Thyroid gland (tissue), 4 donors: ENCODE data around the gene CGRRF1. TPM values are rescaled to one million over a fixed set of nuclear protein-coding genes. Genes with fewer than 3 reads are reported as not detected.

Experiments used
- DNase-seq, 2 donors: peaks; one replicate each; pipeline ENCODE4 v3.0.0-alpha.2; 2019
- H3K27ac ChIP-seq, 3 donors: fragments of 200-600 bp; sonication (generic); 1 replicate in 2 of 3; 2 replicates in 1 of 3; pipeline ENCODE4 v1.5.1; 2016 to 2019; ENCODE audit warnings: mild to moderate bottlenecking in 1 of 3, moderate library complexity in 1 of 3
- H3K27me3 ChIP-seq: fragments of 200-600 bp; sonication (generic); one replicate; pipeline ENCODE4 v1.5.1; 2019
- H3K36me3 ChIP-seq, 2 donors: fragments of 200-600 bp; sonication (generic); one replicate each; pipeline ENCODE4 v1.5.1; 2016 to 2019
- H3K4me1 ChIP-seq, 2 donors: fragments of 200-600 bp; sonication (generic); one replicate each; pipeline ENCODE4 v1.5.1; 2017 to 2019
- H3K4me3 ChIP-seq, 3 donors: fragments of 200-600 bp; sonication (generic); replicated peaks in 1 of 3; 1 replicate in 2 of 3; 2 replicates in 1 of 3; pipeline ENCODE4 v1.5.1; 2016; ENCODE audit warnings: mild to moderate bottlenecking in 1 of 3
- H3K9me3 ChIP-seq: fragments of 200-600 bp; sonication (generic); one replicate; pipeline ENCODE4 v1.5.1; 2017
- POLR2A ChIP-seq, 2 donors: fragments of 450-650 bp; IDR thresholded peaks; one replicate each; pipeline ENCODE4 v1.6.1; 2017; ENCODE audit warnings: antibody characterized with exemption in 2 of 2, mild to moderate bottlenecking in 2 of 2, moderate library complexity in 1 of 2
- WGBS, 2 donors: methylation state at CpG; one replicate each; pipeline ENCODE4 v1.1.5; 2017; 5-methylcytosine and 5-hydroxymethylcytosine counted together
- intact Hi-C: fragments of 100-400 bp; cut with DNase I; formaldehyde crosslinking; loops from one replicate; pipeline ENCODE4 v1.15.1; 2023
- total RNA-seq, 4 donors: library from RNA; depleted of rRNA; stranded (reverse); fragments of >200 nt; gene quantifications; one replicate each; pipeline ENCODE4 v1.2.3, GENCODE V29; 2016
- TF ChIP-seq, protein P1 (sequence below), 6 experiments: fragments of 200-600 bp in 3 of 6; fragments of 450-650 bp in 3 of 6; sonication (generic) in 3 of 6; IDR thresholded peaks; one replicate each; pipeline ENCODE4 v1.5.1; 2016 to 2019; ENCODE audit warnings: antibody characterized with exemption in 6 of 6, mild to moderate bottlenecking in 2 of 6, inconsistent platforms in 1 of 6, moderate library complexity in 1 of 6

The CGRRF1 gene
- total RNA-seq, 4 donors from 2014 or later, result 21.7 to 42.6 (median 25.8) TPM

DNA sequence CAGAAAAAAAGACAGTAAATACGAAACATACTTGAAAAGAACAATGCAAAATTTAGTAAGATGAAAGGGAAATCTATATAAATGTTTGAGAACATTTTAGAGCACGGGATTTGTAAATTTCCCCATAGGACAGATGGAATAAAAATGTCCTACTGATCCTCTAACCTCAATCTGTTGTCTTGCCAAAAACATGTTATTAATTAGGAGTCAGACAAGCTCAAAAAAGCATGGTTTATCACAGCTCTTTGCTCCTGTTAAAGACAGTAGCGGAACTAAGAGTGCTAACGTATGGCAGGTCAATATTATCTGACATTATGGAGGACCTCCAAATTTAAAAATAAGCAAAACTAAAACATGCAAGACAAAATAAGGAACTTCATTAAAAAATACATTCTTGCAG, 33.8 kb upstream of the CGRRF1 start:
- no peaks in the 10 kb centered on the region for H3K27me3 ChIP-seq
- H3K4me1 ChIP-seq, result peaks cover 0 to 8% of the 10 kb centered on the region in 2 donors
- DNase-seq, result no peak
- no peak overlapping the region for H3K4me3 ChIP-seq
- WGBS, 2 donors, result 80 to 90% methylated on average over 4 of the region's 4 CpGs
- H3K9me3 ChIP-seq, result no peaks in the 10 kb centered on the region
- H3K36me3 ChIP-seq, result peaks cover 4 to 5% of the 10 kb centered on the region in 2 donors
- TF ChIP-seq POLR2A (IDR thresholded peaks at IDR 0.05), result no peak
- TF ChIP-seq, protein P1, sequence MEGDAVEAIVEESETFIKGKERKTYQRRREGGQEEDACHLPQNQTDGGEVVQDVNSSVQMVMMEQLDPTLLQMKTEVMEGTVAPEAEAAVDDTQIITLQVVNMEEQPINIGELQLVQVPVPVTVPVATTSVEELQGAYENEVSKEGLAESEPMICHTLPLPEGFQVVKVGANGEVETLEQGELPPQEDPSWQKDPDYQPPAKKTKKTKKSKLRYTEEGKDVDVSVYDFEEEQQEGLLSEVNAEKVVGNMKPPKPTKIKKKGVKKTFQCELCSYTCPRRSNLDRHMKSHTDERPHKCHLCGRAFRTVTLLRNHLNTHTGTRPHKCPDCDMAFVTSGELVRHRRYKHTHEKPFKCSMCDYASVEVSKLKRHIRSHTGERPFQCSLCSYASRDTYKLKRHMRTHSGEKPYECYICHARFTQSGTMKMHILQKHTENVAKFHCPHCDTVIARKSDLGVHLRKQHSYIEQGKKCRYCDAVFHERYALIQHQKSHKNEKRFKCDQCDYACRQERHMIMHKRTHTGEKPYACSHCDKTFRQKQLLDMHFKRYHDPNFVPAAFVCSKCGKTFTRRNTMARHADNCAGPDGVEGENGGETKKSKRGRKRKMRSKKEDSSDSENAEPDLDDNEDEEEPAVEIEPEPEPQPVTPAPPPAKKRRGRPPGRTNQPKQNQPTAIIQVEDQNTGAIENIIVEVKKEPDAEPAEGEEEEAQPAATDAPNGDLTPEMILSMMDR (IDR thresholded peaks at IDR 0.05), result no peak
- intact Hi-C loops, result no loop called here
- no peak overlapping the region for H3K27ac ChIP-seq

DNA sequence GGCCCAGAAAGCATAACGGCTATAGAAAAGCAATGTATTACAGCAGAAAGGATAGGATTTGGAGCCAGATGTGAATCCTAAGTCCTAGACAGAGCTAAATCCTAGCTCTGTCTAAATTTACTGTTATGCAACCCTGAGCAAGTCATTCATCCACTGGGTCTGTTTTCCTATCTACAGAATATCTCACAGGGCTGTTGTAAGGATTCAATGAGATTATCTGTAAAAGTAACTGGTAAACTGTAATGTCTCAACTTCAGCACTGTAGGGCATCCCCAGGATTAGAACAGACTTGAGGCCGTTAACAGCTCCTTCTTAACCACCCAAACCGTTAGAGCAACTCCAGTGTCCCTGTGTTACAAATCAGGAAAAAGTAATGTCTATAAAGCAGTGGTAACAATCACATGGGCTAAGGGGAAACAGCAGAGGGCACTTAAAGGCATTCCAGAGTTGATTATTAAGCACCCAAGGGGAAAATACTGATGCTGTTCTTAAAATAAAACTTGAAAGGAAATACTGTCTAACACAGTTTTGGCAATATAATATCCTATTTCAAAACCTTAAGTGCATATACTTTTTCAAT, 31.0 kb upstream of the CGRRF1 start:
- intact Hi-C loops, result no loop called here
- H3K9me3 ChIP-seq, result no peaks in the 10 kb centered on the region
- peaks cover 4 to 5% of the 10 kb centered on the region in 2 donors for H3K36me3 ChIP-seq

GRCh38 chr14:54480830-54481562, 28.7 kb upstream of the CGRRF1 start:
- Histone ChIP-seq H3K4me1 (peaks cover 0 to 8% of the 10 kb centered on the region in 2 donors), H3K27me3 (no peaks in the 10 kb centered on the region), H3K9me3 (no peaks in the 10 kb centered on the region), H3K27ac (no peak overlapping the region), H3K4me3 (no peak overlapping the region), H3K36me3 (peaks cover 4 to 5% of the 10 kb centered on the region in 2 donors)
- TF ChIP-seq, protein P1 (IDR thresholded peaks at IDR 0.05), result no peak
- no peak for TF ChIP-seq POLR2A (IDR thresholded peaks at IDR 0.05)
- intact Hi-C loops, result no loop called here
- no peak for DNase-seq
- 92 to 93% methylated on average over 4 of the region's 4 CpGs for WGBS, 2 donors

More for the DNA sequence above, 31.0 kb upstream of the CGRRF1 start:
- H3K27ac ChIP-seq, result no peak overlapping the region
- H3K27me3 ChIP-seq, result no peaks in the 10 kb centered on the region
- peaks cover 8% of the 10 kb centered on the region in 2 donors for H3K4me1 ChIP-seq
- no peak for TF ChIP-seq POLR2A (IDR thresholded peaks at IDR 0.05)
- TF ChIP-seq, protein P1 (IDR thresholded peaks at IDR 0.05), result no peak
- no peak for DNase-seq
- H3K4me3 ChIP-seq, result no peak overlapping the region
- 55 to 67% methylated on average over 3 of the region's 3 CpGs for WGBS, 2 donors

GRCh38 chr14:54481695-54482094, 28.0 kb upstream of the CGRRF1 start:
- H3K4me1 ChIP-seq, result peaks cover 0 to 10% of the 10 kb centered on the region in 2 donors
- no peak for TF ChIP-seq POLR2A (IDR thresholded peaks at IDR 0.05)
- TF ChIP-seq, protein P1 (IDR thresholded peaks at IDR 0.05), result no peak
- no peak for DNase-seq
- H3K4me3 ChIP-seq, result no peak overlapping the region
- H3K27me3 ChIP-seq, result no peaks in the 10 kb centered on the region
- peaks cover under 1 to 4% of the 10 kb centered on the region in 2 donors for H3K36me3 ChIP-seq
- no peaks in the 10 kb centered on the region for H3K9me3 ChIP-seq
- intact Hi-C loops, result no loop called here
- WGBS, 2 donors, result 93 to 95% methylated on average over 2 of the region's 2 CpGs
- no peak overlapping the region for H3K27ac ChIP-seq
